Omental fat pad (tissue), 4 donors: ENCODE measurements around the gene PTPRO. TPM values are rescaled to one million over a fixed set of nuclear protein-coding genes. Genes with fewer than 3 reads are reported as not detected.

ENCODE experiments used
- ATAC-seq: fragments of 150-250 bp; one replicate; pipeline ENCODE4 v1.9.1; 2016; ENCODE audit warnings: mild to moderate bottlenecking, moderate library complexity; ENCODE audit not compliant: low FRiP score
- DNase-seq: peaks from one replicate; pipeline ENCODE4 v3.0.0-alpha.2; 2019; ENCODE audit warnings: low spot score
- CTCF ChIP-seq, 3 donors: fragments of 450-650 bp; IDR thresholded peaks; one replicate each; pipeline ENCODE4 v1.5.1; 2016 to 2017; ENCODE audit warnings: antibody characterized with exemption in 3 of 3, mild to moderate bottlenecking in 3 of 3, moderate library complexity in 2 of 3
- total RNA-seq, 4 donors: library from RNA; depleted of rRNA; stranded (reverse); fragments of >200 nt; gene quantifications; one replicate each; pipeline ENCODE4 v1.1.0, GENCODE V29; 2016

The PTPRO gene
- total RNA-seq, 4 donors from 2014 or later = 2.1 to 12.5 (median 5.7) TPM

- ATAC-seq (no peak), DNase-seq (no peak)
- no peak for TF ChIP-seq CTCF (IDR thresholded peaks at IDR 0.05)
Observed at GRCh38 chr12:15638231-15638630, 315.9 kb downstream of the PTPRO start.

DNA sequence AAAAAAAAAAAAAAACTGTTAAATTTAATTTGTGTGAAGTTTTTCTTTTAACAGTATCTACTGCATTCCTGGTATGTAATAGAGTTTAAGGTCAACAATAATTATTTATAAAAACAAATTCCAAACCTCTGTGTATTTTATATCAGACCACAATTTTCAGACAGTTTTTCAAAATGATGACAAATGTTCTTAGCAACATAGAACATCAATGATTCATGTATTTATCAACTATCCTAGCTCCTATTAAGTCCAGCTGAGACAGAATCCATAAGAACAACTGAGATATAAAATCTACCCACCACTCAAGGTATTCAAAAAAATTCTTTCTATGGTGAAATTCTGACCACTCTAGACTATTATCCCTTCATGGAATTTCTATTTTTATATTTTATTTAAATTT is 322.4 kb downstream of the PTPRO start:
- ATAC-seq (no peak), DNase-seq (no peak)
- no peak for TF ChIP-seq CTCF (IDR thresholded peaks at IDR 0.05)

GRCh38 chr12:15646581-15646980 is 324.3 kb downstream of the PTPRO start:
- no peak for DNase-seq

More at GRCh38 chr12:15646581-15646980, 324.3 kb downstream of the PTPRO start:
- no peak for ATAC-seq
- no peak for TF ChIP-seq CTCF (IDR thresholded peaks at IDR 0.05)

Other genes with a start within 250 kb of the PTPRO start
- 10 to 100 TPM in 3 of 4 donors, 1 to 10 TPM in 1; 9.6 to 84.4 (median 36.4) TPM for gene RERG, start 101.1 kb upstream of the PTPRO start, total RNA-seq